NT2/D1 (cell line): ENCODE measurements around the gene MGAT5.

Source experiments
- SUZ12 ChIP-seq: IDR thresholded peaks from 2 replicates; pipeline ENCODE4 v1.6.1; 2011; ENCODE audit not compliant: insufficient read length, insufficient read depth; ENCODE audit errors: extremely low read depth
- ZNF274 ChIP-seq: IDR thresholded peaks from 2 replicates; pipeline ENCODE4 v1.6.1; 2011; ENCODE audit warnings: mild to moderate bottlenecking, low read depth, low read length

DNA sequence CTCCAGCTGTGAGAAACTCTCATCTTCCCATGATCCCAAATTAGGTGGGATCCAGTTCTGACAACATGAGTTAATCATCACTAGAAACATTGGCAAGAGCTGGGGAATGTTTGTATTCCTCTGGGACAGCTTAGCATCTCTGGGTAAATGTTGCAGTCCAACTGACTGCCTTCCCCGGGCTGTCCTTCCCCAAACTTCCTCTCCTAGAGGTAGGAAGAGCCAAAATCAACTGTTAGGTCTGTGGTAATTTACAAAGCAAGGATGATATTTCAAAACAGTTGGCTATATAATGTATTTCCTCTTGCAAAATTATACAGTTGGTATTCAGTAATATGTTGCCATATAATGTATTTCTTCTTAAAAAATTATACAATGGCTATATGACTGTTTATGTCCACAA lies 148.5 kb downstream of the MGAT5 start:
- TF ChIP-seq ZNF274 (no peak), SUZ12 (no peak)
